H9 (cell line): ENCODE measurements around the gene RIC1. TPM values are rescaled to one million over a fixed set of nuclear protein-coding genes. Genes with fewer than 3 reads are reported as not detected.

ENCODE experiments used
- DNase-seq: peaks from one replicate; pipeline ENCODE4 v3.0.0-alpha.2; 2017
- H2AFZ ChIP-seq: one replicate; pipeline ENCODE4 v1.6.1; 2013; ENCODE audit warnings: mild to moderate bottlenecking, low read length, control low read depth, moderate library complexity
- H2AK5ac ChIP-seq: 2 replicates; pipeline ENCODE4 v1.6.1; 2013; ENCODE audit warnings: low read length, control low read depth, mixed read lengths; ENCODE audit not compliant: insufficient read length
- H2BK120ac ChIP-seq: one replicate; pipeline ENCODE4 v1.6.1; 2013; ENCODE audit warnings: low read depth, mild to moderate bottlenecking, low read length, control low read depth, inconsistent platforms; ENCODE audit not compliant: poor library complexity, severe bottlenecking
- H2BK12ac ChIP-seq: 2 replicates; pipeline ENCODE4 v1.6.1; 2013; ENCODE audit warnings: low read length, control low read depth, mixed read lengths, low read depth; ENCODE audit not compliant: insufficient read length
- H2BK15ac ChIP-seq: 2 replicates; pipeline ENCODE4 v1.6.1; 2013; ENCODE audit warnings: low read depth, low read length, control low read depth
- H2BK20ac ChIP-seq: one replicate; pipeline ENCODE4 v1.6.1; 2013; ENCODE audit warnings: low read depth, mild to moderate bottlenecking, low read length, control low read depth, inconsistent platforms; ENCODE audit not compliant: poor library complexity, severe bottlenecking
- H2BK5ac ChIP-seq: 2 replicates; pipeline ENCODE4 v1.6.1; 2013; ENCODE audit warnings: low read length, control low read depth, mixed read lengths; ENCODE audit not compliant: insufficient read length
- H3K14ac ChIP-seq: 2 replicates; pipeline ENCODE4 v1.6.1; 2013; ENCODE audit warnings: low read length, control low read depth; ENCODE audit not compliant: insufficient read depth
- H3K18ac ChIP-seq: 2 replicates; pipeline ENCODE4 v1.6.1; 2013; ENCODE audit warnings: low read depth, mild to moderate bottlenecking, mixed read lengths, low read length, control low read depth; ENCODE audit not compliant: insufficient read length
- H3K23ac ChIP-seq: 2 replicates; pipeline ENCODE4 v1.6.1; 2013; ENCODE audit warnings: low read length, control low read depth, mixed read lengths, low read depth; ENCODE audit not compliant: insufficient read length
- H3K23me2 ChIP-seq: 2 replicates; pipeline ENCODE4 v1.6.1; 2013; ENCODE audit warnings: low read depth, mild to moderate bottlenecking, mixed read lengths, low read length, control low read depth; ENCODE audit not compliant: insufficient read length, poor library complexity, severe bottlenecking
- H3K27ac ChIP-seq: 2 replicates; pipeline ENCODE4 v1.5.1; 2013; ENCODE audit warnings: low read length, control low read depth, mixed read lengths, low read depth; ENCODE audit not compliant: insufficient read length
- H3K27me3 ChIP-seq: 2 replicates; pipeline ENCODE4 v1.6.1; 2013; ENCODE audit warnings: low read length, control low read depth, inconsistent platforms; ENCODE audit not compliant: insufficient read depth
- H3K4ac ChIP-seq: 2 replicates; pipeline ENCODE4 v1.6.1; 2013; ENCODE audit warnings: low read depth, mild to moderate bottlenecking, control low read depth, inconsistent platforms, low read length, moderate library complexity
- H3K4me1 ChIP-seq: 2 replicates; pipeline ENCODE4 v1.6.1; 2013; ENCODE audit warnings: low read length, control low read depth, inconsistent platforms; ENCODE audit not compliant: insufficient read depth
- H3K4me2 ChIP-seq: 2 replicates; pipeline ENCODE4 v1.6.1; 2013; ENCODE audit warnings: low read length, control low read depth, mixed read lengths; ENCODE audit not compliant: insufficient read length, insufficient read depth
- H3K56ac ChIP-seq: 2 replicates; pipeline ENCODE4 v1.6.1; 2013; ENCODE audit warnings: low read depth, mild to moderate bottlenecking, mixed read lengths, low read length, control low read depth; ENCODE audit not compliant: insufficient read length
- H3K79me1 ChIP-seq: 2 replicates; pipeline ENCODE4 v1.6.1; 2013; ENCODE audit warnings: low read depth, mild to moderate bottlenecking, moderate library complexity, low read length, control low read depth, inconsistent platforms; ENCODE audit not compliant: insufficient read depth, poor library complexity, severe bottlenecking
- H3K79me2 ChIP-seq: 2 replicates; pipeline ENCODE4 v1.6.1; 2013; ENCODE audit warnings: low read length, control low read depth, inconsistent platforms; ENCODE audit not compliant: insufficient read depth
- H3K9ac ChIP-seq: 2 replicates; pipeline ENCODE4 v1.6.1; 2013; ENCODE audit warnings: low read length, control low read depth, mixed read lengths; ENCODE audit not compliant: insufficient read length; ENCODE audit errors: extremely low read depth
- H3K9me3 ChIP-seq: one replicate; pipeline ENCODE4 v1.6.1; 2013; ENCODE audit warnings: low read depth, low read length, inconsistent platforms; ENCODE audit not compliant: control insufficient read depth
- H3T11ph ChIP-seq: one replicate; pipeline ENCODE4 v1.6.1; 2013; ENCODE audit warnings: mild to moderate bottlenecking, low read length, control low read depth, inconsistent platforms
- H4K20me1 ChIP-seq: one replicate; pipeline ENCODE4 v1.6.1; 2013; ENCODE audit not compliant: control insufficient read depth, insufficient read length, insufficient read depth
- H4K5ac ChIP-seq: 2 replicates; pipeline ENCODE4 v1.6.1; 2013; ENCODE audit warnings: low read depth, mild to moderate bottlenecking, mixed read lengths, low read length, control low read depth; ENCODE audit not compliant: insufficient read length
- H4K8ac ChIP-seq: replicated peaks from 2 replicates; pipeline ENCODE4 v1.6.1; 2013; ENCODE audit warnings: low read length, control low read depth, mixed read lengths, low read depth; ENCODE audit not compliant: insufficient read length
- H4K91ac ChIP-seq: 2 replicates; pipeline ENCODE4 v1.6.1; 2013; ENCODE audit warnings: low read depth, mild to moderate bottlenecking, moderate library complexity, mixed read lengths, low read length, control low read depth; ENCODE audit not compliant: insufficient read length
- H3K27ac Mint-ChIP-seq, 3 experiments: 2 replicates in 2 of 3; 3 replicates in 1 of 3; pipeline ENCODE4 v1.8.0; 2020 to 2021; ENCODE audit warnings: mixed read lengths in 3 of 3, mild to moderate bottlenecking in 1 of 3, moderate library complexity in 1 of 3
- H3K27me3 Mint-ChIP-seq: 2 replicates; pipeline ENCODE4 v1.8.0; 2021; ENCODE audit warnings: low read depth, mild to moderate bottlenecking, moderate library complexity, mixed read lengths
- H3K36me3 Mint-ChIP-seq, 3 experiments: 2 replicates in 2 of 3; 3 replicates in 1 of 3; pipeline ENCODE4 v1.8.0; 2020 to 2021; ENCODE audit warnings: low read depth in 3 of 3, mixed read lengths in 3 of 3; ENCODE audit not compliant: insufficient read depth in 1 of 3
- H3K4me1 Mint-ChIP-seq, 2 experiments: 2 replicates each; pipeline ENCODE4 v1.8.0; 2020; ENCODE audit warnings: mixed read lengths in 2 of 2
- H3K4me3 Mint-ChIP-seq, 2 experiments: 2 replicates in 1 of 2; 3 replicates in 1 of 2; pipeline ENCODE4 v1.8.0; 2020 to 2021; ENCODE audit warnings: mild to moderate bottlenecking in 2 of 2, mixed read lengths in 2 of 2, moderate library complexity in 1 of 2
- H3K9me3 Mint-ChIP-seq, 2 experiments: 2 replicates in 1 of 2; 3 replicates in 1 of 2; pipeline ENCODE4 v1.8.0; 2020; ENCODE audit warnings: mild to moderate bottlenecking in 2 of 2, mixed read lengths in 2 of 2, moderate library complexity in 1 of 2
- CTCF ChIP-seq: fragments of 200-600 bp; sonication (generic); conservative IDR thresholded peaks from 3 replicates; pipeline ENCODE4 v1.8.0; 2021; ENCODE audit warnings: antibody characterized with exemption, mild to moderate bottlenecking
- WGBS: extraction: QIAGEN DNeasy Blood & Tissue Kit; methylation state at CpG from one replicate; pipeline ENCODE4 v1.1.7; 2013; ENCODE audit warnings: missing lambda C conversion rate, low lambda C conversion rate, mixed read lengths; ENCODE audit not compliant: insufficient read length; ENCODE audit errors: extremely low coverage; 5-methylcytosine and 5-hydroxymethylcytosine counted together
- total RNA-seq: library from RNA; stranded (reverse); gene quantifications from 2 replicates; pipeline ENCODE4 v1.2.1, GENCODE V29; 2021

The RIC1 gene
- total RNA-seq, 1 experiment from 2014 or later: 13.7 TPM

GRCh38 chr9:5805478-5805877, 176.6 kb downstream of the RIC1 start:
- no peak overlapping the region for H2BK20ac ChIP-seq
- H3T11ph ChIP-seq: no peak overlapping the region
- H3K18ac ChIP-seq: no peak overlapping the region
- no peak overlapping the region for H3K4me2 ChIP-seq
- H4K91ac ChIP-seq: no peak overlapping the region
- Mint-ChIP-seq H3K9me3 (no peaks in the 10 kb centered on the region), H3K27me3 (no peaks in the 10 kb centered on the region), H3K4me1 (no peaks in the 10 kb centered on the region), H3K27ac (no peak overlapping the region), H3K4me3 (no peak overlapping the region), H3K36me3 (peaks cover 4 to 10% (median 5%) of the 10 kb centered on the region in 3 experiments; a peak in 5 of 7 replicates)
- H3K79me1 ChIP-seq: no peaks in the 10 kb centered on the region
- H4K8ac ChIP-seq: no peak overlapping the region
- H2BK120ac ChIP-seq: no peak overlapping the region
- no peak overlapping the region for H2BK12ac ChIP-seq
- H3K79me2 ChIP-seq: no peaks in the 10 kb centered on the region
- no peaks in the 10 kb centered on the region for H3K27me3 ChIP-seq
- no peak overlapping the region for H2AK5ac ChIP-seq
- H4K20me1 ChIP-seq: no peaks in the 10 kb centered on the region
- H2BK5ac ChIP-seq: no peak overlapping the region
- H2BK15ac ChIP-seq: no peak overlapping the region
- no peaks in the 10 kb centered on the region for H3K23me2 ChIP-seq
- no peak overlapping the region for H3K56ac ChIP-seq
- DNase-seq: no peak
- H3K14ac ChIP-seq: no peak overlapping the region
- H2AFZ ChIP-seq: no peak overlapping the region
- H4K5ac ChIP-seq: no peak overlapping the region
- no peaks in the 10 kb centered on the region for H3K4me1 ChIP-seq
- no peak overlapping the region for H3K9ac ChIP-seq
- TF ChIP-seq CTCF: no peak
- H3K9me3 ChIP-seq: no peaks in the 10 kb centered on the region
- WGBS: no CpG with 5 or more reads among the region's 3 CpGs
- no peak overlapping the region for H3K23ac ChIP-seq
- no peak overlapping the region for H3K27ac ChIP-seq
- no peak overlapping the region for H3K4ac ChIP-seq
